PFSK-1 (cell line): ENCODE results near the gene GTF2H1.

Source experiments
- FOXP2 ChIP-seq: optimal IDR thresholded peaks from 2 replicates; pipeline ENCODE3; 2011; ENCODE audit warnings: borderline replicate concordance, control low read depth, inconsistent platforms; ENCODE audit not compliant: insufficient read depth; ENCODE audit errors: extremely low read length, extremely low read depth
- POLR2AphosphoS5 ChIP-seq: IDR thresholded peaks from 2 replicates; pipeline ENCODE4 v1.6.1; 2012; ENCODE audit warnings: low read depth, mild to moderate bottlenecking, control low read depth, low read length, moderate library complexity
- REST ChIP-seq, 2 experiments: IDR thresholded peaks; 2 replicates each; pipeline versions ENCODE4 v1.6.1 to v1.8.0; 2011 to 2012; ENCODE audit warnings: low read depth in 2 of 2, low read length in 2 of 2, control low read depth in 1 of 2, inconsistent platforms in 1 of 2, mild to moderate bottlenecking in 1 of 2, moderate library complexity in 1 of 2; ENCODE audit not compliant: insufficient read depth in 1 of 2
- SIN3A ChIP-seq: IDR thresholded peaks from 2 replicates; pipeline ENCODE4 v1.6.1; 2012; ENCODE audit warnings: mild to moderate bottlenecking, low read length, moderate library complexity, borderline replicate concordance; ENCODE audit not compliant: insufficient read depth
- TAF1 ChIP-seq: IDR thresholded peaks from 2 replicates; pipeline ENCODE4 v1.6.1; 2012; ENCODE audit warnings: low read length, control low read depth, borderline replicate concordance; ENCODE audit not compliant: insufficient read depth

The GTF2H1 gene

GRCh38 chr11:18315893-18316292 lies 6.5 kb upstream of the GTF2H1 start:
- TF ChIP-seq REST (IDR thresholded peaks at IDR 0.05; ENCODE audit: insufficient read depth in 1 of 2, low read depth in 2 of 2, low read length in 2 of 2) (no peak), POLR2AphosphoS5 (no peak), SIN3A (no peak)

GRCh38 chr11:18317551-18317950 lies 4.8 kb upstream of the GTF2H1 start:
- no peak for TF ChIP-seq REST (IDR thresholded peaks at IDR 0.05; ENCODE audit: insufficient read depth in 1 of 2, low read depth in 2 of 2, low read length in 2 of 2)
- no peak for TF ChIP-seq SIN3A
- no peak for TF ChIP-seq TAF1
- no peak for TF ChIP-seq POLR2AphosphoS5
- TF ChIP-seq FOXP2: no peak

- TF ChIP-seq REST (IDR thresholded peaks at IDR 0.05; ENCODE audit: insufficient read depth in 1 of 2, low read depth in 2 of 2, low read length in 2 of 2): no peak
- TF ChIP-seq TAF1: no peak
- TF ChIP-seq SIN3A: no peak
- no peak for TF ChIP-seq FOXP2
- TF ChIP-seq POLR2AphosphoS5: no peak
These were observed 2.5 kb upstream of the GTF2H1 start for GRCh38 chr11:18319914-18320313.

- TF ChIP-seq REST (IDR thresholded peaks at IDR 0.05; ENCODE audit: insufficient read depth in 1 of 2, low read depth in 2 of 2, low read length in 2 of 2): no peak
- no peak for TF ChIP-seq FOXP2
- TF ChIP-seq SIN3A: no peak
- no peak for TF ChIP-seq POLR2AphosphoS5
- TF ChIP-seq TAF1: no peak
These were observed 1.8 kb upstream of the GTF2H1 start for GRCh38 chr11:18320617-18321016.

- TF ChIP-seq FOXP2: no peak
- TF ChIP-seq SIN3A: no peak
- TF ChIP-seq POLR2AphosphoS5: no peak
- TF ChIP-seq REST (IDR thresholded peaks at IDR 0.05; ENCODE audit: insufficient read depth in 1 of 2, low read depth in 2 of 2, low read length in 2 of 2): no peak
- TF ChIP-seq TAF1: no peak
These were observed 794 bp upstream of the GTF2H1 start for GRCh38 chr11:18321578-18321968.
